Psoas muscle (tissue), 8 donors: ENCODE measurements around the gene WDR70. TPM values are rescaled to one million over a fixed set of nuclear protein-coding genes. Genes with fewer than 3 reads are reported as not detected.
A peak's percentile ranks its signal among the peaks of the same experiment; 100 is the strongest.

Experiments used
- ATAC-seq, 4 donors: fragments of 200-7000 bp; cut with Tn5 transposase; one replicate each; pipeline ENCODE4 v1.9.1; 2020; ENCODE audit warnings: moderate library complexity in 3 of 4, mild to moderate bottlenecking in 2 of 4
- DNase-seq, 2 donors: peaks; one replicate each; pipeline ENCODE4 v3.0.0-alpha.2; 2020
- H3K27ac ChIP-seq: fragments of 200-600 bp; one replicate; pipeline ENCODE4 v1.8.0; 2022
- H3K27me3 ChIP-seq, 3 donors: fragments of 200-600 bp in 1 of 3; one replicate each; pipeline versions ENCODE4 v1.6.1 to v1.8.0; 2013 to 2022; ENCODE audit warnings: low read length in 2 of 3, mild to moderate bottlenecking in 2 of 3, moderate library complexity in 1 of 3; ENCODE audit not compliant: insufficient read depth in 3 of 3
- H3K36me3 ChIP-seq, 2 donors: fragments of 200-600 bp in 1 of 2; one replicate each; pipeline versions ENCODE4 v1.6.1 to v1.8.0; 2013 to 2022; ENCODE audit warnings: low read depth in 1 of 2, mild to moderate bottlenecking in 1 of 2, moderate library complexity in 1 of 2; ENCODE audit not compliant: insufficient read depth in 1 of 2
- H3K4me1 ChIP-seq: fragments of 200-600 bp; one replicate; pipeline ENCODE4 v1.8.0; 2022
- H3K4me3 ChIP-seq: fragments of 200-600 bp; one replicate; pipeline ENCODE4 v1.8.0; 2022; ENCODE audit warnings: mild to moderate bottlenecking
- H3K9me3 ChIP-seq: fragments of 200-600 bp; one replicate; pipeline ENCODE4 v1.8.0; 2022
- CTCF ChIP-seq: fragments of 200-600 bp; IDR thresholded peaks from one replicate; pipeline ENCODE4 v1.8.0; 2022; ENCODE audit warnings: antibody characterized with exemption
- WGBS, 3 donors: extraction: QIAGEN DNeasy Blood & Tissue Kit; methylation state at CpG; one replicate each; pipeline versions ENCODE4 v1.1.6 to v1.1.7; 2013; 5-methylcytosine and 5-hydroxymethylcytosine counted together
- intact Hi-C, 2 donors: fragments of 100-400 bp; cut with DNase I; formaldehyde crosslinking; loops; one replicate each; pipeline versions ENCODE4 v1.11.0 to v1.14.2; 2022
- polyA plus RNA-seq, 3 donors: library from polyadenylated mRNA; stranded (reverse); fragments of 200-250 nt; gene quantifications; one replicate each; pipeline ENCODE4 v1.2.3, GENCODE V29; 2013
- total RNA-seq, 4 donors: library from RNA; stranded (reverse); fragmentation: NEBNext Ultra II Directional in 2 of 4; extraction: Animal tissue kit (Norgen Biotek cat#: 25700) in 2 of 4; gene quantifications; one replicate each; pipeline versions ENCODE4 v1.2.1 to v1.2.4, GENCODE V29; 2021 to 2023
- donor health status: healthy with polysubstance abuse.
- donor health status: DM: no; HTN: no; CAD: no; lungs with moderate emphysema.
- donor health status: Bipolar disorder and iron deficiency.
- donor health status: healthy.
- donor health status: DM: yes; HTN: yes; CAD: no.
- donor health status: DM: no; HTN: no; CAD: no.
- donor health status: DM: no; HTN: no; CAD: no.
- donor health status: DM: yes; HTN: yes; CAD: no.

The WDR70 gene
- total and polyA plus RNA-seq, 7 donors: 16.3 to 37.8 (median 26.0) TPM

- Histone ChIP-seq H3K4me1 (peaks cover 49% of the 10 kb centered on the region), H3K27ac (peak overlapping the region; percentile 86), H3K36me3 (no peaks in the 10 kb centered on the region), H3K9me3 (no peaks in the 10 kb centered on the region), H3K27me3 (no peaks in the 10 kb centered on the region), H3K4me3 (peak overlapping the region; percentile 37)
- peak; percentile 48 to 63 (median 58) for ATAC-seq
- TF ChIP-seq CTCF: no peak
- 37 to 66% (median 39%) methylated on average over 4 of the region's 4 CpGs for WGBS, 3 donors
- no peak for DNase-seq
- intact Hi-C loops: loop anchor here in 1 of 2 donors (5.0 kb wide), 1 partner anchor 74 kb away; no protein-coding TSS in a partner anchor
Measured at GRCh38 chr5:37738057-37738691, 359.1 kb downstream of the WDR70 start.

- no peaks in the 10 kb centered on the region for H3K9me3 ChIP-seq
- WGBS, 3 donors: 80 to 88% (median 85%) methylated on average over 5 of the region's 5 CpGs
- no peaks in the 10 kb centered on the region for H3K27me3 ChIP-seq
- TF ChIP-seq CTCF: no peak
- H3K4me3 ChIP-seq: peak overlapping the region; percentile 37
- no peak for DNase-seq
- ATAC-seq: no peak
- H3K4me1 ChIP-seq: peaks cover 49% of the 10 kb centered on the region
- peak overlapping the region; percentile 86 for H3K27ac ChIP-seq
- intact Hi-C loops: loop anchor here in 1 of 2 donors (5.0 kb wide), 1 partner anchor 73 kb away; no protein-coding TSS in a partner anchor
- no peaks in the 10 kb centered on the region for H3K36me3 ChIP-seq
Measured at GRCh38 chr5:37738865-37739488, 359.9 kb downstream of the WDR70 start.

GRCh38 chr5:37739817-37740261 lies 360.7 kb downstream of the WDR70 start:
- peaks cover 47% of the 10 kb centered on the region for H3K4me1 ChIP-seq
- no peaks in the 10 kb centered on the region for H3K9me3 ChIP-seq
- no peak for TF ChIP-seq CTCF
- intact Hi-C loops: loop anchor here in 1 of 2 donors (5.0 kb wide), 1 partner anchor 72 kb away; no protein-coding TSS in a partner anchor
- H3K4me3 ChIP-seq: no peak overlapping the region
- ATAC-seq: no peak
- no peak overlapping the region for H3K27ac ChIP-seq
- 53 to 69% (median 55%) methylated on average over 2 of the region's 2 CpGs for WGBS, 3 donors
- H3K36me3 ChIP-seq: no peaks in the 10 kb centered on the region
- no peak for DNase-seq
- H3K27me3 ChIP-seq: no peaks in the 10 kb centered on the region

GRCh38 chr5:37740331-37741066 lies 361.4 kb downstream of the WDR70 start:
- peaks cover 41% of the 10 kb centered on the region for H3K4me1 ChIP-seq
- H3K4me3 ChIP-seq: no peak overlapping the region
- no peak overlapping the region for H3K27ac ChIP-seq
- ATAC-seq (no peak), DNase-seq (no peak)
- H3K27me3 ChIP-seq: no peaks in the 10 kb centered on the region
- no peaks in the 10 kb centered on the region for H3K36me3 ChIP-seq
- no peak for TF ChIP-seq CTCF
- H3K9me3 ChIP-seq: no peaks in the 10 kb centered on the region
- intact Hi-C loops: no loop called here
